SW480 (cell line): ENCODE data around the gene RIMS4.

Source experiments
- DNase-seq: peaks from one replicate; pipeline ENCODE4 v3.0.0-alpha.2; 2016; ENCODE audit warnings: low spot score

RIMS4 gene

GRCh38 chr20:44810391-44811149 lies at the start of gene RIMS4:
TSS of gene RIMS4 (minus strand) at chr20:44810546. CDS start at chr20:44810271, 275 bp downstream.
- DNase-seq: no peak

GRCh38 chr20:44858606-44859360 lies 48.4 kb upstream of the RIMS4 start:
- peak; percentile 53 for DNase-seq

DNA sequence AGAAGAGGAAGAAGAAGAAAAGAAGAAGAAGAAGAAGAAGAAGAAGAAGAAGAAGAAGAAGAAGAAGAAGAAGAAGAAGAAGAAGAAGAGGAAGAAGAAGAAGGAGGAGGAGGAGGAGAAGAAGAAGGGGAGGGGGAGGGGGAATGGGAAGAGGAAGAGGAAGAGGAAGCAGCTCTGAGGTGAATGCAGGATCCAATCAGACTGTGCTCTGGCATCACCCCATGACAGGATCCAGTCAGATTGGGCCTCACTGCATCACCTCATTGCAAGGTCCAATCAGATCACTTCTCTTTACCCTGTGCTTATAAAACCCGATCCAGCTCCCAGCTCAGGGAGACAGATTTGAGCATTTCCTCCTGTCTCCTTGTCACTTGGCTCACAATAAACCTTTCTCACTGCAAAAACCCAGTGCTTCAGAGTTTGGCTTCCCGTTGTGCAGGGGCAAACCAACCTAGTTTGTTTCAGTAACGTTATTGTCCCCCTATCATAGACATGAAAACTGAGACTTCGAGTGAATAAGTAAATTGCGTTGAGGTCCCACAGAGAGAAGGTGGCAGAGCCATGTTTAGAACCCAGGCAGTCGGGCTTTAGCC lies 46.6 kb upstream of the RIMS4 start:
- no peak for DNase-seq

GRCh38 chr20:44856442-44856841 lies 46.1 kb upstream of the RIMS4 start:
- DNase-seq: no peak

DNA sequence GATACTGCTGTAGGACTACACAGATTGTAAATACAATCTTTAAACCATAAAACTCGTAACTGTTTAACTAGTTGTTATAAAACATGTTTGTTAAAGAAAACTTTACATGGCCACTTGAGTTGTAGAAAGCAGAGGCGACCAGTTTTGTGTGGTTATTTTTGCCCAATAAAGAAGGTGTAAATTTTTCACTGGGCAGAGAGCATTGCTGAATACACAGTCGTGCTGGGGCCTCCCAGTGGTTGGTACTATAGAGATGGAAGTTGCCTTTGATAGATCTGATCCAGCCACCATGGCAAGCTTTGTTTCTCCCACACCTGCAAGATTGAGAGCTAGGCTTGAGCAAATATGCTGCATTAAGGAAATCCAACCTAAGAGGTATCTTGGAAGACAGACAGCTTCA lies 41.2 kb upstream of the RIMS4 start:
- DNase-seq: no peak

DNA sequence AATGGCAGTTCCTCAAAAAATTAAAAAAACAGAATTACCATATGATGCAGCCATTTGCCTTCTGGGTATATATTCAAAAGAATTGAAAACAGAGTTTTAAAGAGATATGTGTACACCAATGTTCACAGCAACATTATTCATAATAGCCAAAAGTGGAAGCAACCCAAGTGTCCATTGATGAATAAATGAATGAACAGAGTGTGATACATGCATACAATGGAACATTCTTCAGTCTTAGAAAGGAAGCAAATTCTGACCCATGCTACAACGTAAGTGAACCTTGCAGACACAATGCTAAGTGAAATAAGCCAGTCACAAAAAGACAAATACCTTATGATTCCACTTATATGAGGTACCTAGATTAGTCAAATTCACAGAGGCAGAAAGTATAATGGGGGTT lies 40.5 kb upstream of the RIMS4 start:
- DNase-seq: no peak

- no peak for DNase-seq
Observed at GRCh38 chr20:44850272-44850671, 39.9 kb upstream of the RIMS4 start.

DNA sequence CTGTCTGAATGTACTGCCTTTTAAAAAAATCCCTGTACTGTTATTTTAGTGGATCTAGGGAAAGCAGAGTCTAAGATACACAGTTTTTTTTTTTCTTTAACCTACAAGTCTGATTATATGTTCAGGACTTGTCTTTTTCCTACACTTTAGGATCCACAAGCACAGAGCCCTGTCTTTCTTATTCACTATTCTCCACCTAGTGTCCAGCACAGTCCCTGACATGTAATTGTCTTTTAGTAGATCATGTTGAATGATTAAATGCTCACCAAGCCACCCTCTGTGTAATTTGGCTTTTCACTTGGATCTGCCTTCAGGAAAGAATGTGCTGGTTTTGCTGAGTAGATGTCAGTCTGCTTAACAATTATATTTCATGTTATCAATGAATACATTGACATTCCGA lies 39.4 kb upstream of the RIMS4 start:
- DNase-seq: no peak

DNA sequence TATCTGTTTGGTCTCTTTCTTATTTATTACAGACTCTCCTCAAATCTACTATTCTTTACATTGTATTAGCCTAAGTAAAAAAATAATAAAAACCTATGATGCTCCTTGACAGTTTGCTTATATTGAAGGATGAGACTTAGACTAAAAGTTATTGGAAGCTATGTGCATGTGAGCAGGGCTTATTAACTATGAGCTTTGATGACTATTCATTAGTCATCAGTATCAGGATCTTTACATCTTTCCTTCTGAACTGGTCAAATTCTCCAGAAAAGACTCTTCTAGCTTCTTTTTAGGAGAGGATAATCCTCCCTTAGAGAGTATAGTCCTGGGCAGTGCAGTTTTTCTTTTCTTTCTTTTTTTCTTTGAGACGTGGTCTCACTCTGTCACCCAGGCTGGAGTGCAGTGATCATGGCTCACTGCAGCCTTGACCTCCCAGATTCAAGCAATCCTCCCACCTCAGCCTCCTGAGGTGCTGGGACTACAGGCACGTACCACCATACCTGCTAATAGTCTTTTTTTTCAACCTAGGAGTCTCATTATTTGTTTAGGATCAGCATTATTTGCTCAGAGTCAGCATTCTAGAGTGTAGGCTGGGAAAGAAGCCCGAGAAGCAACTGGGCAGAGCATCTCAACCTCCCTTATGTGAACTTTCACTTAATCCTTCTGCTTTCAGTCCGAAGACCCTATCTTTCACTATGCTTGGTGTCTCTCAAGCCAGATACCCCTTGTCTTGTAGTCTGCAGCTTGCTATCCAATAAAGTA lies 38.1 kb upstream of the RIMS4 start:
- no peak for DNase-seq

DNA sequence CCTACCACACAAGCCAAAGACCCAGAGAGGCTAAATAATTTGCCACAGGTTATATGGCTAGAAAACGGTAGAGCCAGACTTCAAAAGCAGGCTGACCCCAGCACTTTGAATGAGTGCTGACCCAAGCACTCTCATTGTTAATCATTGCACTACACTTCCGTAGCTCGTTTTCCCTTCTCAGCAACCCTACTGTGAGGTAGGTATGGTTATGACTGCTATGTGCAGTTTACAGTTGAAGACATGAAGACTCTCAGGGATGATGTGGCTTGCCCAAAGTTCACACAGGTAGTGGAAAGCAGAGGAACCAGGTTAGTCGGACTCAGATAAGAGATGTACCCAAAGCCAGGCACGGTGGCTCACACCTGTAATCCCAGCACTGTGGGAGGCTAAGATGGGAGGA lies 33.5 kb upstream of the RIMS4 start:
- DNase-seq: no peak

GRCh38 chr20:44841955-44842354 lies 31.6 kb upstream of the RIMS4 start:
- DNase-seq: no peak

DNA sequence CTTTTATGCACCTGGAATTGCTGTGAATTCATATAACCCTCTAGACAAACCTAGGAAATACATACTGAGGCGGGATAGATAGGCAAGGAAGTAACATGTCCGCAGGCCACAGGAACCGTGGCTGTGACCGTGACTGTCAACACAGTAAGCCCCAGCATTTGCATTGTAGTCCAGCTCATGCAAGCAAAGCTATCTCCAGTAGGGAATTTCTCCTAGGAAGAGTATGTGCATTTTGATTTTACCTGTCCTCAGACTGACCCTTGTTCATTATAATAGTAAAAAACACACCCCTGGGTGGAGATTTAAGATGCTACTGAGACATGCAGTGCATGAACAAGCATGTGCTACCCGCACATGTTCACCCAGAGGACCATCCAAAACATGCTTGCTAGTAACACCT lies 30.5 kb upstream of the RIMS4 start:
- no peak for DNase-seq

GRCh38 chr20:44839481-44839880 lies 29.1 kb upstream of the RIMS4 start:
- no peak for DNase-seq

- DNase-seq: no peak
Observed at GRCh38 chr20:44838521-44838920, 28.2 kb upstream of the RIMS4 start.

- DNase-seq: no peak
Observed at GRCh38 chr20:44837946-44838345, 27.6 kb upstream of the RIMS4 start.

- DNase-seq: no peak
Observed at GRCh38 chr20:44836601-44837120, 26.3 kb upstream of the RIMS4 start.

DNA sequence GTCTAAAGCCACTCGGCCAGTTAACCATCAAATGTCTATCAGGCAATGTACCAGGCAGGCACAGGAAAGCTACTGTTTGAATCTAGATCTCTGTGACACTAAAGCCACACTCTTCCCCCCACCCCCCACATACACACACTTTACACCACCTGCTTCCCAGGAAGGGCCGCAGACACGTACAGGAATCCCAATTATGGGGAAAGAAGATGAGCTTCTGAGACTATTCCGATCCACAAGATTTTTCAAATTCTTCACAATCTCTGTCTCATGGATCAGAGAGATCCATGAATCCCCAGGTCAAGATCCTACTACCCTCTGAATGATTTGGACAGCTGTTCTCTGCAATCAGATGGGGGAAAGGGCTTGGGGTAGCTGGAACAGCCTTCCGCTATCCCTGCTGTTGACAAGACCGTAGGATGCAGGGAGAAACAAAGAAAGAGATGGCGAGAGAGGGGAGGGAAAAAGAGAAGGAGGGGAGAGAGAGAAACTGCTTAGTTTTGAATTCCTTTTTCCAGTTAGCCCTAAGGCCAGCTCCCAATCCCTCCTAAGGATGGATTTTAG lies 25.4 kb upstream of the RIMS4 start:
- DNase-seq: no peak

DNA sequence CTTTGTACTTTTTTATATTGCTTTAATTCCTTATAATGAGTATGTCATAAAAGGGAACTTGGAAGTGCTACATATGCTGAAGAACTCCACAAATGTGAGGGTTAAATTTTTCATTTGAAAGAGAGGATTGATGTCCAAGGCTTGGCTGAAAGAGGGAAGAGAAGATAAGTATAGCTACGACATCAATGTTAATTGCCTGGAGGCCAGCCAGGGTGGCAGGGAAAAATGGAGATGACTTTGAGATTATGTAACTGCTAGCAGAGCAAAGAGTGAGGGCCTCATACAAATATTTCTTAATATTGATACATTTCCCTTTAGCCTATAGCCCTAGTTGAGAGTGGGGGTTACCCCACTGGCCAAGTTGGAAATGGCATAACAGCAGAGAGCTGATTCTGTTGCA lies 24.8 kb upstream of the RIMS4 start:
- DNase-seq: no peak

DNA sequence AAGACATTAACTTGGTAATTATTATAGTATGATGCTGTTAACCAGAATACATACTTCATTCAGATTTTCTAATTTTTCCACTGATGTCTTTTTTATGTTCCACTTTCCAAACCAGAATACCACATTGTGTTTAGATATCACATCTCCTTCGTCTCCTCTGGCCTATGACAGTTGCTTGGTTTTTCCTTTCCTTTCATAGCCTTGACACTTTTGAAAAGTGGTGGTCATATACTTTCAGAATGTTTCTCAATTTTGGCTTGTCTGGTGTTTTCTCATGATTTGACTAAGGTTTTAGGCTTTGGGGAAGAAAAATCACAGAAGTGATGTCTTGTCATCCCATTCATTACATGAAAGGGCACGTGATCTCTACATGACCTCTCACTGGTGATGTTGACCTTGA lies 24.3 kb upstream of the RIMS4 start:
- no peak for DNase-seq

GRCh38 chr20:44833437-44833836 lies 23.1 kb upstream of the RIMS4 start:
- DNase-seq: no peak

DNA sequence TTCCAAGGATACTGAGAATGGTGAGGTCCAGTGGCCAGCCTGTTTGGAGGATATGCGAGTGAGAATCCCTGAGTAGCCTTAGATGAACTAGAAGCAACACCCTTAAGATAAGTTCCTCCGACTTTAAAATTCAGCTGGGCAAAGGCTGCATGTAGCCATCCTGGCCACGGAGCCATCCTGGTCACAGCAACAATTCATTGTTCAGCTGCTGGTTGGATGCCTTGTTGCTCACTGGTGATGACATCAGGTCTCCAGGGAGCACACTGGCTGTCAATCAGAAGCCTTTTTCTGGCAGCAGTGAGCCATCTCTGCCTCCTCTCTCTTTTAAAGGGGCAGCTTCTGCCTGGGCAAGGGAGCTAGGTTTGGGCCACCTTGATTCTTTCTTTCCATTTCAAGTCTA lies 22.4 kb upstream of the RIMS4 start:
- peak; percentile 49 for DNase-seq

DNA sequence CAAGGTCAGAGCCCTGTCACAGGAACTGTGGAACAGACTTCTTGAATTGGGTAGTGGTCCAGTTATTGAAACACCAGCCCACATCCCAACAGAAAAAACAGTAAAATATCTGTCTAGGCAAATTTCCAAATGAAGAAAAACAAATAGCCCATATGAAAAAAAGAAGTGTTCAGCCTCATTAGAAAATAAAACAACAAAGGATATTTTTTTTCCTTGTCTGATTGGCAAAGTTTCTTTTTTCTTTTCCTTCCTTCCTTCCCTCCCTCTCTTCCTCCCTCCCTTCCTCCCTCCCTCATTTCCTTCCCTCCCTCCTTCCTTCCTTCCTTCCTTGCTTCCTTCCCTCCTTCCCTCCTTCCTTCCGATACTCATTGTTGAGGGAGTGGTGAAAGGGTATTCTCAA lies 20.6 kb upstream of the RIMS4 start:
- DNase-seq: no peak
